Endodermal cell (in vitro differentiated cells): ENCODE measurements around the gene ZEB2. TPM values are rescaled to one million over a fixed set of nuclear protein-coding genes. Genes with fewer than 3 reads are reported as not detected.

Experiments
- DNase-seq: peaks from one replicate; pipeline ENCODE4 v3.0.0-alpha.2; 2017
- H3K27ac ChIP-seq: 2 replicates; pipeline ENCODE4 v1.5.1; 2013; ENCODE audit warnings: mild to moderate bottlenecking, low read depth, low read length, moderate library complexity
- H3K27me3 ChIP-seq: 2 replicates; pipeline ENCODE4 v1.6.1; 2013; ENCODE audit warnings: mild to moderate bottlenecking, low read length, moderate library complexity; ENCODE audit not compliant: insufficient read depth, control insufficient read depth, poor library complexity, severe bottlenecking
- H3K36me3 ChIP-seq: 2 replicates; pipeline ENCODE4 v1.7.0; 2013; ENCODE audit warnings: mild to moderate bottlenecking, low read length, moderate library complexity; ENCODE audit not compliant: control insufficient read depth, insufficient read depth
- H3K4me1 ChIP-seq: one replicate; pipeline ENCODE4 v1.7.0; 2013; ENCODE audit warnings: low read length; ENCODE audit not compliant: control insufficient read depth, insufficient read depth
- H3K4me3 ChIP-seq: 2 replicates; pipeline ENCODE4 v1.5.1; 2013; ENCODE audit warnings: mild to moderate bottlenecking, low read length, moderate library complexity
- H3K9ac ChIP-seq: 2 replicates; pipeline ENCODE4 v1.6.1; 2013; ENCODE audit warnings: mild to moderate bottlenecking, low read length, moderate library complexity; ENCODE audit not compliant: poor library complexity, severe bottlenecking; ENCODE audit errors: extremely low read depth
- H3K9me3 ChIP-seq: 2 replicates; pipeline ENCODE4 v1.6.1; 2013; ENCODE audit warnings: mild to moderate bottlenecking, low read length, moderate library complexity; ENCODE audit not compliant: control insufficient read depth
- H3K27ac Mint-ChIP-seq: 2 replicates; pipeline ENCODE4 v1.8.0; 2020; ENCODE audit warnings: mixed read lengths
- H3K27me3 Mint-ChIP-seq: 2 replicates; pipeline ENCODE4 v1.8.0; 2021; ENCODE audit warnings: mild to moderate bottlenecking, mixed read lengths; ENCODE audit not compliant: insufficient read depth
- H3K36me3 Mint-ChIP-seq: 2 replicates; pipeline ENCODE4 v1.8.0; 2020; ENCODE audit warnings: low read depth, mixed read lengths
- H3K4me1 Mint-ChIP-seq: 2 replicates; pipeline ENCODE4 v1.8.0; 2020; ENCODE audit warnings: mixed read lengths
- H3K4me3 Mint-ChIP-seq: 2 replicates; pipeline ENCODE4 v1.8.0; 2020; ENCODE audit warnings: mild to moderate bottlenecking, moderate library complexity, mixed read lengths
- H3K9me3 Mint-ChIP-seq: 2 replicates; pipeline ENCODE4 v1.8.0; 2020; ENCODE audit warnings: mild to moderate bottlenecking, mixed read lengths
- WGBS, 2 experiments: methylation state at CpG; one replicate each; pipeline versions ENCODE4 v1.1.5 to v1.1.7; 2013; ENCODE audit warnings: missing lambda C conversion rate in 2 of 2, mixed read lengths in 1 of 2; ENCODE audit not compliant: insufficient coverage in 1 of 2, insufficient read length in 1 of 2; 5-methylcytosine and 5-hydroxymethylcytosine counted together
- total RNA-seq, 2 donors: library from RNA; stranded (reverse); fragmentation: NEBNext Ultra II Directional in 1 of 2; extraction: Animal tissue kit (Norgen Biotek cat#: 25700) in 1 of 2; gene quantifications; 2 replicates in 1 of 2; 3 replicates in 1 of 2; pipeline ENCODE4 v1.2.1, GENCODE V29; 2021
- TF ChIP-seq, protein P1 (sequence below): fragments of 200-600 bp; sonication (generic); conservative IDR thresholded peaks from 2 replicates; pipeline ENCODE4 v1.5.0; 2021; ENCODE audit warnings: antibody characterized with exemption, mild to moderate bottlenecking

ZEB2 gene
- total RNA-seq, 2 donors from 2014 or later, result 0.29 to 0.31 TPM

DNA sequence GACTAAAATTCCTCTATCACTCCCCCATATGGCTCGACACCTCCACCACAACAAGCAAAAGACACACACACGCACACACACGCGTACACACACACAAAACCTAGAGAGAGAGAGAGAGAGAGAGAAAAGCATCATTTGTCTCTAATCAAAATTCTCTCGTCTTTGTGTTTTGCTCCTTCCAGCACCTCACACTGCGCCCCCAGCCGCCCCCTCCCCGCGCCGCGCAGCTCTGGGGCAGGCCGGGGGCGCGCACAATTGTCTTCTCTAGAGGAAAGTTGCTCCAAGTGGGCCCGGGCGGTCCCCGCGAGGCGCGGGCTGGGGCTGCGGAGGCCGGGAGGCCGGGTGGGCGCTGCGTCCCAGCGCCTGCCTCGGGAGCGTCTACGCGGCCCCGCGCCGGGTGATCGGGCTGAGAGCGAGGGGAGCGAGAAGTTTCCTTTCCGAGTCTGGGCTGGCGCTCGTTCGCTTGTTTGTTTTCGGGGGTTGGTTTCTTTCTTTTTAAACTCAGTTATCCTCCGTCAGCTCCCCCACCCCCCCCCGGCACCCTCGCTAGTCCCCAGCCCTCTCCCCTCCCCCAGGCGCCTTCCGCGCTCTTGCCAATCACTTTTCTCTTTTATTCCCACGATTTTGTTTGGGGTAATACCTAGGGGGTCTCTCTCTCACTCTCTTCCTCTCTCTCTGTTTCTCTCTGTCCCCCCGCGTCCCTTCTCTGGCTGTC, 4.1 kb downstream of the ZEB2 start:
- no peaks in the 10 kb centered on the region for H3K36me3 Mint-ChIP-seq
- H3K27ac ChIP-seq, result peak overlapping the region; percentile 80
- peak overlapping the region; percentile 65 for H3K4me3 ChIP-seq
- H3K4me1 ChIP-seq, result no peaks in the 10 kb centered on the region
- H3K4me3 Mint-ChIP-seq, result peak overlapping the region; percentile 44
- 0% methylated on average over 9 to 45 of the region's 50 CpGs for WGBS, 2 experiments
- H3K9me3 ChIP-seq, result no peaks in the 10 kb centered on the region
- no peak overlapping the region for H3K27ac Mint-ChIP-seq
- peaks cover 60% of the 10 kb centered on the region for H3K27me3 Mint-ChIP-seq
- peak; percentile 73 for DNase-seq
- no peaks in the 10 kb centered on the region for H3K9me3 Mint-ChIP-seq
- TF ChIP-seq, protein P1, sequence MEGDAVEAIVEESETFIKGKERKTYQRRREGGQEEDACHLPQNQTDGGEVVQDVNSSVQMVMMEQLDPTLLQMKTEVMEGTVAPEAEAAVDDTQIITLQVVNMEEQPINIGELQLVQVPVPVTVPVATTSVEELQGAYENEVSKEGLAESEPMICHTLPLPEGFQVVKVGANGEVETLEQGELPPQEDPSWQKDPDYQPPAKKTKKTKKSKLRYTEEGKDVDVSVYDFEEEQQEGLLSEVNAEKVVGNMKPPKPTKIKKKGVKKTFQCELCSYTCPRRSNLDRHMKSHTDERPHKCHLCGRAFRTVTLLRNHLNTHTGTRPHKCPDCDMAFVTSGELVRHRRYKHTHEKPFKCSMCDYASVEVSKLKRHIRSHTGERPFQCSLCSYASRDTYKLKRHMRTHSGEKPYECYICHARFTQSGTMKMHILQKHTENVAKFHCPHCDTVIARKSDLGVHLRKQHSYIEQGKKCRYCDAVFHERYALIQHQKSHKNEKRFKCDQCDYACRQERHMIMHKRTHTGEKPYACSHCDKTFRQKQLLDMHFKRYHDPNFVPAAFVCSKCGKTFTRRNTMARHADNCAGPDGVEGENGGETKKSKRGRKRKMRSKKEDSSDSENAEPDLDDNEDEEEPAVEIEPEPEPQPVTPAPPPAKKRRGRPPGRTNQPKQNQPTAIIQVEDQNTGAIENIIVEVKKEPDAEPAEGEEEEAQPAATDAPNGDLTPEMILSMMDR, result no peak
- peaks cover 7% of the 10 kb centered on the region for H3K4me1 Mint-ChIP-seq
- no peak overlapping the region for H3K9ac ChIP-seq
- no peaks in the 10 kb centered on the region for H3K36me3 ChIP-seq
- H3K27me3 ChIP-seq, result peaks cover 96% of the 10 kb centered on the region

DNA sequence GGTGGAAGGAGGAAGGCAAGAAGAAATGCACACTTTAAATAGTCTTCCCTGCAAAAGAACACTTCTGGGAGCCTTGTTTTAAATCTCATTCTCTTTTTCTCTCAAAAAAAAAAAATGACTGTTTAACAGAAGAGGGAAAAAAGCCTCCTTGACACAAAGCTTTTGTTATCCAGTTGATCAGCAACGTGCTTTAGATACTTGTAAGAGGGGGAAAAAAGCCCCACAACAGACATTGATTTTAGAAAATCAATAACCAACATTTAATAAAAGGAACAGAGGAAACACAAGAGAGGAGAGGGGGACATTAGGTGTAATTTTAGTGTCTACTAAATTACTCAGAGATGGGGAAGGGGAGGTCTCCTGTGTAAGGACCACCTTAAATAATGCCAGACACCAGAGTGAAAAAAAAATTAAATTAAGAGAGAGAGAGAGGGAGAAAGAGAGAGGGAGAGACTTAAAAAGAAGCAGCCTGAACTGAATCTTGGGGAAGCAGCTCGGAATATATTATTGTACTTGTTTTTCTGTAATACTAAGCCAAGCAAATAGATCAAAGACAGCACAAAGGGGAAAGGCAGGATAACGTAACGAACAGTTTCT, 4.7 kb downstream of the ZEB2 start:
- H3K9me3 ChIP-seq, result no peaks in the 10 kb centered on the region
- peak overlapping the region; percentile 80 for H3K27ac ChIP-seq
- Mint-ChIP-seq H3K27me3 (peaks cover 67% of the 10 kb centered on the region), H3K9me3 (no peaks in the 10 kb centered on the region), H3K4me1 (peaks cover 14% of the 10 kb centered on the region), H3K27ac (no peak overlapping the region), H3K36me3 (no peaks in the 10 kb centered on the region), H3K4me3 (no peak overlapping the region)
- TF ChIP-seq, protein P1, result no peak
- peak overlapping the region; percentile 65 for H3K4me3 ChIP-seq
- no peaks in the 10 kb centered on the region for H3K4me1 ChIP-seq
- H3K27me3 ChIP-seq, result peaks cover 95% of the 10 kb centered on the region
- H3K9ac ChIP-seq, result no peak overlapping the region
- no peaks in the 10 kb centered on the region for H3K36me3 ChIP-seq
- 0% methylated on average over 2 of the region's 4 CpGs; no CpG with 5 or more reads in 1 of the 2 experiments for WGBS, 2 experiments
- DNase-seq, result no peak

DNA sequence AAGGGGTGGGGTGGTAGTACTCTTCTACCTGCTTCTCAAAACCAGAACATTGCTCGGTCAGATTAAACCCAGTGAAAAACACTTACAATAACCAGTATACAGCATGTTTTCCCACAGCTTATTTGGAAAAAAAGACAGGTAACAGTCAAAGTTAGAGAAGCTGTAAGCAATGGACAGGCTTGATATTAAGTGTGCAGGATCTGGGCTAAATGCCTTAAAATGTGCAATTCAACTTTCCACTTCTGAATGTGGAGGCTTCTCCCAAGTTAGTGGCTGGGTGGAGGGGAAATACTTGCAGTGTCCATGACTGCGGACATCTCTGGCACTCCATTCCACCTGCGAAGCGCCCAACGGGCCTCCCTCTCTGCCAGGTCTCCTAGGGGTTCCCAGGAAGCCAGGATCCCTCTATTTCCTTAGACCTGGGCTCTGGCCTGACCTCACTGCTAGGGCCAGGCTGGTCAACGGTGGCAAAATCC, 5.3 kb downstream of the ZEB2 start:
- Mint-ChIP-seq H3K9me3 (no peaks in the 10 kb centered on the region), H3K36me3 (no peaks in the 10 kb centered on the region), H3K27ac (no peak overlapping the region), H3K4me1 (peaks cover 14% of the 10 kb centered on the region), H3K27me3 (peaks cover 72% of the 10 kb centered on the region), H3K4me3 (no peak overlapping the region)
- TF ChIP-seq, protein P1, result no peak
- no peak overlapping the region for H3K9ac ChIP-seq
- no peaks in the 10 kb centered on the region for H3K9me3 ChIP-seq
- H3K36me3 ChIP-seq, result no peaks in the 10 kb centered on the region
- H3K4me1 ChIP-seq, result peaks cover under 1% of the 10 kb centered on the region
- H3K27ac ChIP-seq, result peak overlapping the region; percentile 80
- no peak overlapping the region for H3K4me3 ChIP-seq
- no peak for DNase-seq
- H3K27me3 ChIP-seq, result peaks cover 95% of the 10 kb centered on the region
- 25 to 45% methylated on average over 4 to 6 of the region's 6 CpGs for WGBS, 2 experiments
